Endothelial cell of umbilical vein (primary cell): ENCODE results near the gene CMIP. TPM values are rescaled to one million over a fixed set of nuclear protein-coding genes. Genes with fewer than 3 reads are reported as not detected.

Experiments
- BruUV-seq: library from RNA; stranded (reverse); fragments of 400-500 nt; replicated peaks from 2 replicates; lab custom pipeline; 2021; lab: Mats Ljungman, UMichigan
- CTCF ChIA-PET: fragments of 300-600, 350-600 bp; sonication (Branson Sonifier 250); formaldehyde crosslinking; loops from one replicate; lab custom pipeline; 2021; ENCODE audit warnings: antibody characterized with exemption, inconsistent platforms; lab: Charles Lee
- POLR2A ChIA-PET: fragments of 300-600, 350-600 bp; sonication (Branson Sonifier 250); formaldehyde crosslinking; loops from one replicate; lab custom pipeline; 2021; ENCODE audit warnings: antibody characterized with exemption, inconsistent platforms; lab: Charles Lee
- DNase-seq: peaks from one replicate; pipeline ENCODE4 v3.0.0-alpha.2; 2011; ENCODE audit warnings: low read depth, low spot score
- FAIRE-seq: peaks from 2 replicates; lab custom pipeline; 2011; peaks lifted over from hg19 to GRCh38; lab: Jason Lieb, UNC
- H2AFZ ChIP-seq: 2 replicates; pipeline ENCODE4 v1.6.0; 2012; ENCODE audit warnings: low read depth, low read length, control low read depth, inconsistent platforms
- H3K27ac ChIP-seq: 2 replicates; pipeline ENCODE4 v1.5.1; 2011; ENCODE audit warnings: low read depth, mild to moderate bottlenecking, control low read depth, low read length, moderate library complexity; ENCODE audit not compliant: insufficient read depth
- H3K27me3 ChIP-seq, 2 experiments: 2 replicates each; pipeline versions ENCODE4 v1.6.0 to v1.6.1; 2011; ENCODE audit warnings: low read length in 2 of 2, mixed read lengths in 1 of 2; ENCODE audit not compliant: control insufficient read depth in 2 of 2, insufficient read depth in 2 of 2
- H3K36me3 ChIP-seq, 2 experiments: 2 replicates in 1 of 2; 3 replicates in 1 of 2; pipeline ENCODE4 v1.5.1; 2011; ENCODE audit warnings: low read length in 2 of 2, mild to moderate bottlenecking in 1 of 2, moderate library complexity in 1 of 2; ENCODE audit not compliant: control insufficient read depth in 2 of 2, insufficient read depth in 2 of 2; ENCODE audit errors: extremely low read depth in 1 of 2
- H3K4me1 ChIP-seq: 3 replicates; pipeline ENCODE4 v1.5.1; 2011; ENCODE audit warnings: mild to moderate bottlenecking, low read length; ENCODE audit not compliant: control insufficient read depth, insufficient read depth; ENCODE audit errors: extremely low read depth
- H3K4me2 ChIP-seq: 2 replicates; pipeline ENCODE4 v1.6.1; 2011; ENCODE audit warnings: low read length, control low read depth, mixed read lengths; ENCODE audit not compliant: insufficient read depth
- H3K4me3 ChIP-seq, 3 experiments: fragments of 200-600 bp in 1 of 3; sonication (generic), shearing (Covaris generic) in 1 of 3; replicated peaks in 1 of 3; 2 replicates each; pipeline ENCODE4 v1.5.1; 2011 to 2016; ENCODE audit warnings: control low read depth in 3 of 3, low read length in 3 of 3, mild to moderate bottlenecking in 2 of 3, inconsistent platforms in 1 of 3, low read depth in 1 of 3, moderate library complexity in 1 of 3; ENCODE audit not compliant: insufficient read depth in 1 of 3
- H3K79me2 ChIP-seq: 2 replicates; pipeline ENCODE4 v1.6.0; 2012; ENCODE audit warnings: low read length, inconsistent platforms; ENCODE audit not compliant: control insufficient read depth, insufficient read depth
- H3K9ac ChIP-seq: replicated peaks from 2 replicates; pipeline ENCODE3; 2011; ENCODE audit warnings: low read length, control low read depth; ENCODE audit not compliant: insufficient read depth; ENCODE audit errors: extremely low read depth
- H3K9me1 ChIP-seq: replicated peaks from 3 replicates; pipeline ENCODE4 v1.6.0; 2011; ENCODE audit warnings: mild to moderate bottlenecking, low read length; ENCODE audit not compliant: control insufficient read depth, insufficient read depth; ENCODE audit errors: extremely low read depth
- H3K9me3 ChIP-seq: replicated peaks from 2 replicates; pipeline ENCODE4 v1.5.1; 2012; ENCODE audit warnings: low read length, inconsistent platforms; ENCODE audit not compliant: control insufficient read depth, insufficient read depth
- H4K20me1 ChIP-seq: replicated peaks from 2 replicates; pipeline ENCODE3; 2011; ENCODE audit warnings: mild to moderate bottlenecking, low read length; ENCODE audit not compliant: control insufficient read depth, insufficient read depth; ENCODE audit errors: extremely low read depth
- CTCF ChIP-seq, 2 donors: IDR thresholded peaks; 1 replicate in 1 of 2; 2 replicates in 1 of 2; pipeline ENCODE4 v1.5.1; 2011; ENCODE audit warnings: low read length in 2 of 2, mild to moderate bottlenecking in 2 of 2, moderate library complexity in 2 of 2, control low read depth in 1 of 2, inconsistent platforms in 1 of 2, low read depth in 1 of 2; ENCODE audit not compliant: insufficient read depth in 1 of 2; ENCODE audit errors: extremely low read depth in 1 of 2
- EZH2 ChIP-seq: IDR thresholded peaks from 2 replicates; pipeline ENCODE4 v1.6.1; 2012; ENCODE audit warnings: borderline replicate concordance, low read depth, mild to moderate bottlenecking, moderate library complexity, low read length, inconsistent platforms; ENCODE audit not compliant: severe bottlenecking
- FOS ChIP-seq: IDR thresholded peaks from 2 replicates; pipeline ENCODE4 v1.6.1; 2011; ENCODE audit warnings: mild to moderate bottlenecking, low read length, moderate library complexity, borderline replicate concordance; ENCODE audit not compliant: insufficient read depth
- GATA2 ChIP-seq: IDR thresholded peaks from 2 replicates; pipeline ENCODE4 v1.7.0; 2011; ENCODE audit warnings: low read depth, mild to moderate bottlenecking, moderate library complexity, mixed read lengths, low read length; ENCODE audit not compliant: insufficient read length, insufficient read depth
- JUN ChIP-seq: IDR thresholded peaks from 2 replicates; pipeline ENCODE4 v1.6.1; 2011; ENCODE audit warnings: borderline replicate concordance, low read depth; ENCODE audit not compliant: insufficient read length, insufficient read depth
- MAX ChIP-seq: IDR thresholded peaks from 2 replicates; pipeline ENCODE4 v1.6.1; 2011; ENCODE audit not compliant: insufficient read depth, insufficient read length
- MYC ChIP-seq: IDR thresholded peaks from one replicate; pipeline ENCODE4 v1.6.1; 2011; ENCODE audit warnings: mild to moderate bottlenecking, low read depth, low read length
- POLR2A ChIP-seq: IDR thresholded peaks from 2 replicates; pipeline ENCODE4 v1.6.1; 2012; ENCODE audit warnings: low read depth, mild to moderate bottlenecking, control low read depth, low read length
- POLR2AphosphoS5 ChIP-seq: IDR thresholded peaks from 2 replicates; pipeline ENCODE4 v1.6.1; 2012; ENCODE audit warnings: low read depth, mild to moderate bottlenecking, control low read depth, low read length, moderate library complexity; ENCODE audit not compliant: insufficient read depth
- dilution Hi-C: fragments of 300-500 bp; cut with MboI; formaldehyde crosslinking; loops from one replicate; pipeline ENCODE4 v1.15.0; 2019; ENCODE audit warnings: low sequenced_read_pairs; ENCODE audit not compliant: extremely low pct_ligation_motif_present
- intact Hi-C: fragments of 100-400 bp; cut with micrococcal nuclease; formaldehyde crosslinking; loops from one replicate; pipeline ENCODE4 v1.10.0; 2022
- polyA plus RNA-seq, 4 experiments: library from polyadenylated mRNA; depleted of rRNA in 3 of 4; stranded (reverse) in 3 of 4; unstranded in 1 of 4; fragments of >200 nt; gene quantifications; 2 replicates each; pipeline versions ENCODE4 v1.2.1 to v1.2.3, GENCODE V29; 2011 to 2012; ENCODE audit warnings: missing spikeins in 1 of 4
- total RNA-seq: library from RNA; stranded (reverse); gene quantifications from 2 replicates; pipeline ENCODE4 v1.2.3, GENCODE V29; 2021

CMIP gene
- total and polyA plus RNA-seq, 2 donors (not counting 3 experiments of a cell fraction or from before 2014, with no cell fraction given): 29.0 to 101 TPM

DNA sequence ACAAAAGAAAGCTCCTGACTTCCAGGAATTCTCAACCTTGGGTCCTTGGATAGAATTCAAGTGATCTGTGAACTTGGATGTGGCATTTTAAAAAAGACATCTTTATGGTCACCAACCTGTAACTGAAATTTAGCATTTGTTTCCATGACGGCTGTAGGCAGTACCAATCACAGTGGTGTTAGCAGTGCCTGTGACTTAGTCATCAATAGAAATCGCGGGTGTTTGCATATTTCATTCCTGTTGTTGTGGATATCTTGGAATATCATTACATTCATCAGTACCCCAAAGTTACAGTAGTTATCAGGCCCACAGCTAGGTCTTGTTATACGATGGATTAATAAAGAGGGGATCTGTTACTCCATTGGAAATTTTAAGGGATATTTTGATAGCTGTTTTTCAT lies 81.6 kb downstream of the CMIP start:
- CTCF ChIA-PET: interaction anchor here (0.9 to 1.9 kb wide), 11 partner anchors 17 to 197 kb away, joined by 3 to 6 read pairs (median 4); no protein-coding TSS in a partner anchor
- intact Hi-C loops: no loop called here
- dilution Hi-C loops: no loop called here
- H3K4me1 ChIP-seq: peaks cover 18% of the 10 kb centered on the region
- DNase-seq (peak; percentile 63), FAIRE-seq (peak; percentile 88)
- peak overlapping the region; percentile 37 for H3K27ac ChIP-seq
- H3K9ac ChIP-seq: peak overlapping the region; percentile 17
- peaks cover 0 to 8% of the 10 kb centered on the region in 2 experiments for H3K36me3 ChIP-seq
- POLR2A ChIA-PET: no interaction called here
- BruUV-seq: no TSS peak
- no peak for TF ChIP-seq EZH2
- TF ChIP-seq GATA2: no peak
- no peak for TF ChIP-seq JUN
- no peak for TF ChIP-seq POLR2A
- no peak for TF ChIP-seq POLR2AphosphoS5
- no peak for TF ChIP-seq FOS
- no peak for TF ChIP-seq MAX
- TF ChIP-seq MYC: no peak
- no peak for TF ChIP-seq CTCF (IDR thresholded peaks at IDR 0.05; ENCODE audit: extremely low read depth in 1 of 2, insufficient read depth in 1 of 2, low read depth in 1 of 2, low read length in 2 of 2)
- H3K27me3 ChIP-seq: no peaks in the 10 kb centered on the region
- no peaks in the 10 kb centered on the region for H4K20me1 ChIP-seq
- H3K4me2 ChIP-seq: no peak overlapping the region
- no peak overlapping the region for H3K4me3 ChIP-seq
- no peaks in the 10 kb centered on the region for H3K9me1 ChIP-seq
- H3K9me3 ChIP-seq: no peaks in the 10 kb centered on the region
- H2AFZ ChIP-seq: no peak overlapping the region
- H3K79me2 ChIP-seq: peaks cover 63% of the 10 kb centered on the region
